GM19397 (cell line): ENCODE measurements around the gene CLEC4A.
"Not testable (repeated sequence)": the region's sequence is repeated elsewhere in the genome, so short reads cannot be mapped to it uniquely, and the experiment has no call there.

Source experiments
- ATAC-seq: cut with Tn5 transposase; IDR thresholded peaks from one replicate; pipeline ENCODE4 v1.9.1; 2021; ENCODE audit warnings: mild to moderate bottlenecking, moderate library complexity; ENCODE audit not compliant: unreplicated experiment

CLEC4A gene

GRCh38 chr12:8133636-8134397, 10.4 kb downstream of the CLEC4A start:
- not testable (repeated sequence) for ATAC-seq

- ATAC-seq = not testable (repeated sequence)
These were observed 11.0 kb downstream of the CLEC4A start for GRCh38 chr12:8134398-8134930.

DNA sequence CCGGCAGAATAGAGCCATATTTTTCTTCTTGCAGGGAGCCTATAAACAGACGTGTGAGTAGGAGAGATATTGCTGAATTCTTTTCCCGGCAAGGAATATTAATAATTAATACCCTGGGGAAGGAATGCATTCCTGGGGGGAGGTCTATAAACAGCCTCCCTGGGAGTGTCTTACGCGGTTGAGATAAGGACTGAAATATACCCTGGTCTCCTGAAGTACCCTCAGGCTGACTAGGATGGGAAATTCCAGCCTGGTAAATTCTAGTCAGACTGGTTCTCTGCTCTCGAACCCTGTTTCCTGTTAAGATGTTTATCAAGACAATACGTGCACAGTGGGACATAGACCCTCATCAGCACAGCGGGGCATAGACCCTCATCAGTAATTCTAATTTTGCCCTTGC, 18.2 kb downstream of the CLEC4A start:
- ATAC-seq = not testable (repeated sequence)

DNA sequence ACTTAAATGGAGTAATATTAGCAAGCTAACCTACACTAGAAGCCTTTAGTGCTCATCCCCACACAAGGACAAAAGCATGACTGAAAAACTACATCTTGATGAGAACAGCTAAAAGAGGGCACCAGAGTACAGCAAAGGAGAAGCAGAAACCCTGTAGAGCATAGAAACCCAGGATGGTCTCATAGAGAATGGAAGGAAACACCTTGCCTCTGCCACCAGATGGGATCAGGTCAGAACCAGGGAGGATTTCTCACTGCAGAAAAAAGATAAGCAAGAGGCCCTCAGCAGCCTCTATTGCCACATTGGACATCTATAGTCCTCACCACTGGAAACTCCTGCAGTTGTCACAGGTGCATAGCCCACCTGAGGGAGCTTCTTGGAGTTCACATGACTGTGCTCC, 19.8 kb downstream of the CLEC4A start:
- ATAC-seq = no peak

GRCh38 chr12:8145754-8146441, 22.5 kb downstream of the CLEC4A start:
- no peak for ATAC-seq

- no peak for ATAC-seq
These were observed 23.0 kb downstream of the CLEC4A start for GRCh38 chr12:8146442-8146771.

DNA sequence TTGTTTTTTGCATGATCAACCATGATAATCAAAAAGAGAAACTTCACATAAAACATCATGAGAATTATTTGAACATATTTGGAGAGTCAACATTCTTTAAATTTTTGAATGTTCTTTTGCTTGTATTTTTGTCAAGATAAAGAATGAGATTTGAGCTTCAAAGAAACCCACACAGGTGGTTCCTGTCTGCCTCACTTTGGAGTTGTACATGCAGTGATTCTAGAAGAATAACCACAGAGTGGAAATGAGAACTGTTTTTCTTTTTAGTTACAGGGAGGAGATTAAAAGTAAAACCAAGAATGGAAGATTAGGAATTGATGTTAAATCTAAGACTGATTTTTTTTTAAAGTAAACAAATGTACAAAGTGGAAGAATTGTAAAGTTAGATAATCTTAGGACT, 31.1 kb downstream of the CLEC4A start:
- ATAC-seq = no peak

- no peak for ATAC-seq
These were observed 33.0 kb downstream of the CLEC4A start for GRCh38 chr12:8156416-8156815.

DNA sequence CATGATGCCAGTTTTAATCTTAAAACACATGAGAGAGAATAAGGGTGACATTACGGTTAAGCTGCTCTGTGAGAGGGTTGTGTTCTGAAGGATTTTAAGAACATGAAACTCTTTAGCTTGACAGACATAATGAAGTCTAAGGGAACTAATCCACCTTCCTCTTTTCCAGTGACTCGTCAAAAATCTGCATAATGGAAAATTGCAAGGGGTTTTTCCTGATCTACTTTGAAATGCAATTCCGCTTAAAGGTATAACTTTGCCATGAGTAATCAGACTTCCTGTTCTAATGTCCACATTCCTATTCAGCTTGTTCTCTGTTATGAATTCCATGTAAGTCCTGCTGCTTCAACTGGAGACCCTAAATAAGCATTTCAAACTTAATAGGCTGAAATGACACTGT, 33.4 kb downstream of the CLEC4A start, which contains the start of gene ZNF705A:
TSS of gene ZNF705A (plus strand) at position 171 of the 400 bp plus-strand sequence. CDS start 15,611 bp downstream, outside the sequence.
- ATAC-seq = no peak

GRCh38 chr12:8157484-8158198, 34.2 kb downstream of the CLEC4A start:
- no peak for ATAC-seq

DNA sequence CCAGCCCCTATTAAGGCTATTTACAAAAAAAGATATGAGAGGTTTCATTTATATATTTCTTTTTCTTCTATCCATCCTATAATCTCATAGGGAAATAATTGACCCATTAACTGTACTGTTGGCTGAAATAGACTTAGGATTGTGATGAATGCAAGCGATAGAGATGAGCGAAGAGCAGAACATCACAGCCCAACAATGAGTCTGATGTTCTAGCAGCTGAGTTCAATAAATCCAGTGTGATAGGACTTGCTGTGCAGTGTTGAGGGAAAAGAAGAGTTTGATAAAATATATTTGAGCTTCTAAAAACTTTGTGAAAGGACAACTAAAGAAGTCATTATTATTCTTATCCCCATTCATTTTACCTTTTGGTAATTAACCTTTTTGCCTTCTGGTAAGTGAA, 49.5 kb downstream of the CLEC4A start:
- not testable (repeated sequence) for ATAC-seq

- not testable (repeated sequence) for ATAC-seq
These were observed 56.7 kb downstream of the CLEC4A start for GRCh38 chr12:8179989-8180585.

DNA sequence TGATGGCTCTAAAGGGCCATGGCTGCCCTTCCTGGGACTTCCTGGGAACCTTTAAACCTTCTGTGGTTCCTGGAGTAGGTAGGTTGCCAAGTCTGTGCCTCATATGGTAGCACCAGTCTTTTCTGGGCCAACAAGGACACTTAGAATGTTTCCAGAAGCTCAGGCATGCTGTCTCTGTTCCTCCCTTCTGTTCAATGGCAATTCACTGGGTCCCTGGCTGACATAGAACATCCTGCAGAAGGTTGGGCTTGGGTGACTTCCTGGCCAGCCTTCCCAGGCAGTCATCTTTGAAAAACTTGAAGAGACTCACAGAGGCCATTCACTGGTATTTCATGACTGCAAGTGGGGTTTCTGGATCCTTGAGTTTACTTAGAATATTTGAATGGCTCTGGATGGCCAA, 57.9 kb downstream of the CLEC4A start:
- not testable (repeated sequence) for ATAC-seq

DNA sequence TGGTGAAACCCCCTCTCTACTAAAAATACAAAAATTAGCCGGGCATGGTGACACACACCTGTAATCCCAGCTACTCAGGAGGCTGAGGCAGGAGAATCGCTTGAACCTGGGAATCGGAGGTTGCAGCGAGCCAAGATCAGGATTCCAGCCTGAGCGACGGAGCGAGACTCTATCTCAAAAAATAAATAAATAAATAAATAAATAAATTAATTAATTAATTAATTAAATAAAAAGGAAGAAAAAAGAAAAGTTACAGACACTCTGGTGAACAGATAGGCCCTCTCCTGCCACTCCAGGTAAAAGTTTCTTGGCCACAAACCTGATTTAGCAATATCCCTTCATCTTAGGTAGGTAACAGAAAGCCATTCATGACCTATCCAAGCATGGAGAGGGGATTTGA, 59.5 kb downstream of the CLEC4A start:
- not testable (repeated sequence) for ATAC-seq

DNA sequence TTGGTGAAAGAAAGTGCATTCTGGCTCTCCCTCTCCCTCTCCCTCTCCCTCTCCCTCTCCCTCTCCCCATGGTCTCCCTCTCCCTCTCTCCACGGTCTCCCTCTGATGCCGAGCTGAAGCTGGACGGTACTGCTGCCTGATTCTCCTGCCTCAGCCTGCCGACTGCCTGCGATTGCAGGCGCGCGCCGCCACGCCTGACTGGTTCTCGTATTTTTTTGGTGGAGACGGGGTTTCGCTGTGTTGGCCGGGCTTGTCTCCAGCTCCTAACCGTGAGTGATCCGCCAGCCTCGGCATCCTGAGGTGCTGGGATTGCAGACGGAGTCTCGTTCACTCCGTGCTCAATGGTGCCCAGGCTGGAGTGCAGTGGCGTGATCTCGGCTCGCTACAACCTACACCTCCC, 59.9 kb downstream of the CLEC4A start:
- not testable (repeated sequence) for ATAC-seq

- ATAC-seq = not testable (repeated sequence)
These were observed 60.8 kb downstream of the CLEC4A start for GRCh38 chr12:8184206-8184605.

GRCh38 chr12:8188088-8188487, 64.7 kb downstream of the CLEC4A start:
- ATAC-seq = not testable (repeated sequence)
